ENCODE data around the gene COA3. TPM values are rescaled to one million over a fixed set of nuclear protein-coding genes. Genes with fewer than 3 reads are reported as not detected.

COA3 gene
- total and polyA plus RNA-seq, 7 experiments from 2014 or later = 7.6 to 118 (median 28.1) TPM

DNA sequence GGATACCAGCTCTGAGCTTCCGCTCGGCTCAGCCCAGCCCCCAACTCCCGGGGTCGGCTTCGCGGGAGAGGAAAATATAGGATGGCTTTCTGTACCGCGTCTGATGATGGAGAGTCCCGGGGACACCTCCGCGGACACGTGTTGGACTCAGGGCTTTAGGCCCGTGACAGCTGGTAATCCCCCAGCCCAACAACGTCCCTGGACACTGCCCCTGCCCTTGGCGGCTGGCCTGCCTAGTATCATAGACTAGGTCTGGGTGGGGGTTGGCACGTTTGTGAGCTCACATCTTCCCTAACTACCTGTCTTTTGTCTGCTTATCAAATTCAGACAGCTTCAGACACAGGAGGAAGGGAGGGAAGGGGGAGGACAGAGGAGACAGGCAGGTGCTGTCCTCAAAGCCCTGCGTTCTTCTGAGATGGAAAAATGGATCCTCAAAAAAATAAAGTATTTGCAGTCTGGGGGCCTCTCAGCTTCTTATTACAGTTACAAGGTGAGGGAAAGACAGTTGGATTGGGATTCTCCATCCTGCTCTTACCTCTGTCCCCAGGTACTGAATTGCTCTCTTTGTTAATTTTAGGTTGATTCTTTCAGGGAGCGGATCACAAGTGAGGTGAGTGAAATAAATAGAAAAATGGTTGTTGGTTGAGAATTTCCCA, 35.4 kb upstream of the COA3 start:
- ATAC-seq = no peak
- Histone ChIP-seq H3K4me1 (ENCODE audit: control insufficient read depth in 2 of 2, insufficient read depth in 2 of 2, low read length in 2 of 2) (peaks cover 10 to 16% of the 10 kb centered on the region in 2 donors), H3K27me3 (ENCODE audit: control insufficient read depth in 2 of 2, insufficient read depth in 2 of 2, low read length in 2 of 2) (no peaks in the 10 kb centered on the region), H3K9me3 (ENCODE audit: control insufficient read depth in 2 of 3, low read length in 3 of 3) (no peaks in the 10 kb centered on the region), H3K27ac (ENCODE audit: low read depth, low read length) (peak overlapping the region; percentile 98), H3K36me3 (ENCODE audit: control insufficient read depth in 2 of 3, insufficient read depth in 3 of 3, low read length in 3 of 3) (peaks cover 13 to 39% (median 16%) of the 10 kb centered on the region in 3 experiments), H3K4me3 (ENCODE audit: low read length) (peak overlapping the region; percentile 100)
- peak overlapping the region; percentile 95 to 98 (median 97) for H3K4me3 Mint-ChIP-seq
- peaks cover 0 to 5% (median 0%) of the 10 kb centered on the region in 11 donors for H3K9me3 Mint-ChIP-seq
- intact Hi-C loops (cut with micrococcal nuclease) = loop anchor here (1.0 to 2.0 kb wide), 5 partner anchors 10 to 337 kb away; partner anchors contain the start of genes BECN1 (in 2 of the 2), RPL27 (in 2 of the 2), NBR1 (in 1 of the 2) and PTGES3L (in 1 of the 2)
- H3K4me1 Mint-ChIP-seq = peaks cover 11 to 40% (median 33%) of the 10 kb centered on the region in 7 donors
- DNase-seq = peak in 1 of 9 donors; percentile 25
- peaks cover 4 to 17% (median 13%) of the 10 kb centered on the region in 5 donors for H3K36me3 Mint-ChIP-seq
- ChIA-PET CTCF (interaction anchor here (0.6 to 1.5 kb wide), 3 partner anchors 10 to 295 kb away, joined by 3 to 5 read pairs (median 4); partner anchors contain the start of genes AOC2 and BECN1), POLR2A (interaction anchor here (0.8 to 3.8 kb wide), 7 partner anchors 10 to 527 kb away, joined by 3 to 40 read pairs (median 6); partner anchors contain the start of genes BECN1, COA3, RPL27 and VPS25)
- peak overlapping the region; percentile 97 to 100 (median 99) for H3K27ac Mint-ChIP-seq
- peaks cover 0 to 4% (median 0%) of the 10 kb centered on the region in 5 donors for H3K27me3 Mint-ChIP-seq

DNA sequence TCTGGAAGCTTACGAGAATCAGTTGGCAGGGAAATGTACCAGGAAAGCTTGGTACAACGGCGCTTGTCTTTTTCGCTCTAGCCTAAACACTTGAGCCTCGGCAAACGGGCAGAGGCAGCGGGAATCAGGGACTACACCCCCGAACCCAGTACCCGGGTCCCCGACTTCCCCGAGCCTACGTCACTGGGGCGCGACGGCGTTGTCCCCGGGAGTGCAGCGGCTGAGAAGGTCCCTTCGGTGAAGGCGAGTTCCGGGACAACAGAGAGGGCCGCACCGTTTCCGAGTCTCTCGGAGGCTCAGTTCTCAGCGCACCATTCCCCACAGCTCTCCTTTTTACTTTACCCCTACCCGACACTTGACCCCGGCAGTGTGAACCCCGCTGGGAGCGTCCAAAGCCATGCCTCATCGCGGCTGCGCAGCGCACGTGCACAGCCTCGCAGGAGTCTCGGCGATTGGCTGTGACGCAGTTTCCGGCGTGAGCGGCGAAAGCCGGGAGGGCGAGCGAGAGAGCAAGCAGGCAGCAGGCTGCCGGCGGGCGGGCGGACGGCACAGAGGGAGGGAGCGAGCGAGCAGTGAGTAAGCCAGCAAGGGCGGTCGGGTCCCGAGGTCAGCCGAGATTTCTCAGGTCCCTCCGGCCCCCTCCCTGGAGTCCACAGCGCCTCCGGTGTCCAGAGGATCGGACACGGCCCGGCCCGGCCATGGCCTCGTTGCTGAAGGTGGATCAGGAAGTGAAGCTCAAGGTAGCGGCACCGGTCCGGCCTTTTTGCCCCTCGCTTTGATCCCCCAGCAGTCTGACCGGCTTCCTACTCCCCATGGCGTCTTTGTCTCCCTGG, 34.6 kb upstream of the COA3 start, which contains the start of gene PSME3:
PSME3 (plus strand) TSS at position 464 of the 833 bp plus-strand sequence; CDS start at position 699, 235 bp downstream.
- Mint-ChIP-seq H3K9me3 (peaks cover 0 to 5% (median 0%) of the 10 kb centered on the region in 11 donors), H3K27ac (peak within 1 kb of the TSS; percentile 97 to 100 (median 99)), H3K4me3 (peak within 1 kb of the TSS; percentile 95 to 98 (median 97)), H3K27me3 (peaks cover 0 to 8% (median 2%) of the 10 kb centered on the region in 5 donors), H3K4me1 (peaks cover 11 to 40% (median 33%) of the 10 kb centered on the region in 7 donors), H3K36me3 (peaks cover 0 to 14% (median 9%) of the 10 kb centered on the region in 5 donors)
- ChIA-PET POLR2A (interaction anchor here (0.5 to 3.8 kb wide), 9 partner anchors 10 to 527 kb away, joined by 3 to 40 read pairs (median 6); partner anchors contain the start of genes BECN1, COA3, RPL27 and VPS25), CTCF (interaction anchor here (0.6 to 1.5 kb wide), 3 partner anchors 9 to 296 kb away, joined by 3 to 5 read pairs (median 4); partner anchors contain the start of genes AOC2 and BECN1)
- no peaks in the 10 kb centered on the region for H3K9me3 ChIP-seq (ENCODE audit: control insufficient read depth in 2 of 3, low read length in 3 of 3)
- intact Hi-C loops (cut with micrococcal nuclease) = loop anchor here (1.0 to 2.0 kb wide), 5 partner anchors 9 to 338 kb away; partner anchors contain the start of genes BECN1 (in 2 of the 2), RPL27 (in 2 of the 2), NBR1 (in 1 of the 2) and PTGES3L (in 1 of the 2)
- H3K27me3 ChIP-seq (ENCODE audit: control insufficient read depth in 2 of 2, insufficient read depth in 2 of 2, low read length in 2 of 2) = no peaks in the 10 kb centered on the region
- peak; percentile 83 to 91 (median 89) for DNase-seq
- H3K27ac ChIP-seq (ENCODE audit: low read depth, low read length) = peak within 1 kb of the TSS; percentile 98
- peak; percentile 94 for ATAC-seq
- peaks cover 7 to 31% (median 9%) of the 10 kb centered on the region in 3 experiments for H3K36me3 ChIP-seq (ENCODE audit: control insufficient read depth in 2 of 3, insufficient read depth in 3 of 3, low read length in 3 of 3)
- peak within 1 kb of the TSS; percentile 100 for H3K4me3 ChIP-seq (ENCODE audit: low read length)
- H3K4me1 ChIP-seq (ENCODE audit: control insufficient read depth in 2 of 2, insufficient read depth in 2 of 2, low read length in 2 of 2) = peaks cover 10 to 16% of the 10 kb centered on the region in 2 donors

DNA sequence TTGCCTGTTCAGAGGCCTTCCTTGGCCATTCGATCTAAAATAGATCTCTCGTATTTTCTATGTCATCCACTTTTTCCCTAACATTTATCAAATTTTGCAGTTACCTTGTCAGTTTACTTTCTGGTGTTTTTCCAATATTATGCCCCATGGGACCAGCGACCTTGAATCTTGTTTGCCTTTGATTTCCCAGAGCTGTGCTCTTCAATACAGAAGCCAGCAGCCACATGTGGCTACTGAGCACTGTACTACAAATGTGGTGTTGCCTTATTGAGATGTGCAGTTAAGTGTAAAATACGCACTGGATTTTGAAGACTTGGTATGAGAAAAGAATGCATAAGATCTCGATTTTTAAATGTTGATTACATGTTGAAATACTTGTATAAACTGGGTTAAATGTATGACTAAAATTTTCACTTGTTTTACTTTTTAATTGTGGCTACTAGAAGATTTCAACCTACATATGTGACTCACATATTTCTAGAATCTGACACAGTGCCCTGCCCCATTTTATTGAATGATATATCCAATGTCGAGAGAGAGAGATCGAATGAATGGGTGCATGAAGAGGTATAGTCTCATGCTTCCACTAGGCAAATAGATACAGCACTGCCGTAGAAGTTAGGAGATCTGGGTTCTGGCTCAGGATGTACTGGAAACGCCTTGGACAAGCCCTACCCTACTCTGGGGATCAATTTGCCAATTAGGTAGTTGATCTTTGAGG, 33.9 kb upstream of the COA3 start:
- Histone ChIP-seq H3K9me3 (ENCODE audit: control insufficient read depth in 2 of 3, low read length in 3 of 3) (no peaks in the 10 kb centered on the region), H3K27ac (ENCODE audit: low read depth, low read length) (peak overlapping the region; percentile 98), H3K4me3 (ENCODE audit: low read length) (peak overlapping the region; percentile 100), H3K36me3 (ENCODE audit: control insufficient read depth in 2 of 3, insufficient read depth in 3 of 3, low read length in 3 of 3) (peaks cover under 1 to 24% (median under 1%) of the 10 kb centered on the region in 3 experiments), H3K4me1 (ENCODE audit: control insufficient read depth in 2 of 2, insufficient read depth in 2 of 2, low read length in 2 of 2) (peaks cover 10 to 16% of the 10 kb centered on the region in 2 donors), H3K27me3 (ENCODE audit: control insufficient read depth in 2 of 2, insufficient read depth in 2 of 2, low read length in 2 of 2) (no peaks in the 10 kb centered on the region)
- Mint-ChIP-seq H3K9me3 (peaks cover 0 to 5% (median 0%) of the 10 kb centered on the region in 11 donors), H3K4me1 (peaks cover 12 to 40% (median 31%) of the 10 kb centered on the region in 7 donors), H3K27ac (peak overlapping the region; percentile 97 to 100 (median 99)), H3K27me3 (peaks cover 0 to 15% (median 6%) of the 10 kb centered on the region in 5 donors), H3K4me3 (peak overlapping the region; percentile 95 to 98 (median 97)), H3K36me3 (peaks cover 0 to 8% (median 4%) of the 10 kb centered on the region in 5 donors)
- POLR2A ChIA-PET = interaction anchor here (0.5 to 3.8 kb wide), 9 partner anchors 9 to 536 kb away, joined by 3 to 40 read pairs (median 4); partner anchors contain the start of genes BECN1 and VPS25
- intact Hi-C loops (cut with micrococcal nuclease) = loop anchor here (2.0 kb wide), 1 partner anchor 166 kb away; the partner anchor contains the start of gene RPL27 (in 2 of the 2)
- ATAC-seq = peak; percentile 15
- no peak for DNase-seq
- CTCF ChIA-PET = interaction anchor here (0.7 to 1.5 kb wide), 2 partner anchors 8 kb away, joined by 3 to 5 read pairs; partner anchors contain the start of gene BECN1

DNA sequence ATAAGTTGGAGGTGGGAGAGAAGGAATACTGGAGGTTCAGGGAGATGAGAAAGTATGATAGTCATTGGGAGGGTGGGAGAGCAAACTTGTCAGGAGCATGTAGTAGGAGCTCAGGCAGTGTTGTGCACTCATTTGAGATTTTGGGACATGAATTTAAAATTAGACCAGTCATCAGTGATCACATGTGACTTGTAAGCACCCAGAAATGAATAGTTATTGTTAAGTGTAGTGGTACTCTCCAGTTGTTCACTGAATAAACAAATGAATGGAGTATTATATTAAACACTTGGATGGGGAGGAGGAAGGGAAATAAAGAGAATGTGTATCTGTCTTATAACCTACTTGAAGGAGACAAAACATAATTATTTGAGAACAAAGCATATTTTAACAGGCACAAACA, 32.5 kb upstream of the COA3 start:
- ATAC-seq (no peak), DNase-seq (no peak)
- Histone ChIP-seq H3K27ac (ENCODE audit: low read depth, low read length) (no peak overlapping the region), H3K36me3 (ENCODE audit: control insufficient read depth in 2 of 3, insufficient read depth in 3 of 3, low read length in 3 of 3) (peaks cover 0 to 13% (median 0%) of the 10 kb centered on the region in 3 experiments), H3K4me3 (ENCODE audit: low read length) (no peak overlapping the region), H3K27me3 (ENCODE audit: control insufficient read depth in 2 of 2, insufficient read depth in 2 of 2, low read length in 2 of 2) (no peaks in the 10 kb centered on the region), H3K4me1 (ENCODE audit: control insufficient read depth in 2 of 2, insufficient read depth in 2 of 2, low read length in 2 of 2) (peaks cover 10 to 16% of the 10 kb centered on the region in 2 donors), H3K9me3 (ENCODE audit: control insufficient read depth in 2 of 3, low read length in 3 of 3) (no peaks in the 10 kb centered on the region)
- intact Hi-C loops (cut with micrococcal nuclease) = no loop called here
- H3K27me3 Mint-ChIP-seq = peaks cover 0 to 19% (median 10%) of the 10 kb centered on the region in 5 donors
- H3K4me1 Mint-ChIP-seq = peaks cover 12 to 40% (median 28%) of the 10 kb centered on the region in 7 donors
- ChIA-PET CTCF (no interaction called here), POLR2A (interaction anchor here (0.9 to 2.2 kb wide), 3 partner anchors 58 to 537 kb away, joined by 3 to 9 read pairs (median 4); partner anchors contain the start of gene VPS25)
- H3K27ac Mint-ChIP-seq = peak overlapping the region in 5 of 9 donors; percentile 21 to 84 (median 56)
- H3K9me3 Mint-ChIP-seq = peaks cover 0 to 5% (median 0%) of the 10 kb centered on the region in 11 donors
- peak overlapping the region in 6 of 10 donors; percentile 8 to 41 (median 21) for H3K4me3 Mint-ChIP-seq
- H3K36me3 Mint-ChIP-seq = peaks cover 0 to 6% (median 4%) of the 10 kb centered on the region in 5 donors

DNA sequence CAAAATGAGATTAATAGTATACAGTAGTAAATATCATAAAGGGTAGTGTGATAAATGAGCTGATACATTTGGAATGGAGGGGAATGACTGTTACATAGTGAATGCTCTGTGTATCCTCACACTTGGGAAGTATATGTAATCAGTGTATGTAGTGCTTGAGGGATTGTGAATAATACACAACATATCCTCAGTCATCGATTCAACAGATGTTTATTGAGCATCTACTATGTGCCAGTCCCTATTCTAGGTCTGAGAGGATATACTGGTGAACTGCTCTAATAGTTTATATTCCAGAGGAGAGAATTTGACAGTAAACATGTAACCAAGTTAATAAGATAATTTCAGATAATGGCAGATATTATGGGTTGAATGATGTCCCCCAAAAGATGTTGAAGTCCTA, 29.0 kb upstream of the COA3 start:
- Histone ChIP-seq H3K36me3 (ENCODE audit: control insufficient read depth in 2 of 3, insufficient read depth in 3 of 3, low read length in 3 of 3) (peaks cover 0 to 5% (median 0%) of the 10 kb centered on the region in 3 experiments), H3K9me3 (ENCODE audit: control insufficient read depth in 2 of 3, low read length in 3 of 3) (no peaks in the 10 kb centered on the region), H3K27ac (ENCODE audit: low read depth, low read length) (no peak overlapping the region), H3K4me3 (ENCODE audit: low read length) (no peak overlapping the region), H3K27me3 (ENCODE audit: control insufficient read depth in 2 of 2, insufficient read depth in 2 of 2, low read length in 2 of 2) (no peaks in the 10 kb centered on the region), H3K4me1 (ENCODE audit: control insufficient read depth in 2 of 2, insufficient read depth in 2 of 2, low read length in 2 of 2) (peaks cover 9 to 12% of the 10 kb centered on the region in 2 donors)
- CTCF ChIA-PET = no interaction called here
- peaks cover 9 to 38% (median 20%) of the 10 kb centered on the region in 7 donors for H3K4me1 Mint-ChIP-seq
- H3K36me3 Mint-ChIP-seq = peaks cover 0 to 5% (median 0%) of the 10 kb centered on the region in 5 donors
- H3K9me3 Mint-ChIP-seq = no peaks in the 10 kb centered on the region
- ATAC-seq = no peak
- peak overlapping the region in 1 of 9 donors; percentile 18 for H3K27ac Mint-ChIP-seq
- intact Hi-C loops (cut with micrococcal nuclease) = loop anchor here (10.0 kb wide), 2 partner anchors 103 to 537 kb away; no protein-coding TSS in a partner anchor
- no peak overlapping the region for H3K4me3 Mint-ChIP-seq
- no peak for DNase-seq
- POLR2A ChIA-PET = interaction anchor here (0.6 to 1.9 kb wide), 2 partner anchors 18 to 21 kb away, joined by 4 to 5 read pairs; no protein-coding TSS in a partner anchor
- peaks cover 0 to 19% (median 10%) of the 10 kb centered on the region in 5 donors for H3K27me3 Mint-ChIP-seq
